Trophoblast cell (in vitro differentiated cells and primary cell): Measurements from ENCODE around the gene ECHDC3.

ENCODE experiments used
- DNase-seq, 2 donors: peaks; one replicate each; pipeline ENCODE4 v3.0.0-alpha.2; 2016
- H2AFZ ChIP-seq: 2 replicates; pipeline ENCODE4 v1.6.1; 2013; ENCODE audit warnings: low read length, moderate library complexity, mild to moderate bottlenecking; ENCODE audit not compliant: insufficient read depth, poor library complexity
- H2AK5ac ChIP-seq: 2 replicates; pipeline ENCODE4 v1.6.1; 2013; ENCODE audit warnings: mild to moderate bottlenecking, low read length
- H2BK120ac ChIP-seq: 2 replicates; pipeline ENCODE4 v1.6.1; 2013; ENCODE audit warnings: low read length, mild to moderate bottlenecking, moderate library complexity; ENCODE audit not compliant: insufficient read depth, poor library complexity
- H2BK12ac ChIP-seq: 2 replicates; pipeline ENCODE4 v1.6.1; 2013; ENCODE audit warnings: mild to moderate bottlenecking, low read length, moderate library complexity
- H2BK5ac ChIP-seq: 2 replicates; pipeline ENCODE4 v1.6.1; 2013; ENCODE audit warnings: low read length, low read depth, moderate library complexity, mild to moderate bottlenecking; ENCODE audit not compliant: poor library complexity
- H3K14ac ChIP-seq: 2 replicates; pipeline ENCODE4 v1.6.1; 2013; ENCODE audit warnings: mild to moderate bottlenecking, low read length
- H3K18ac ChIP-seq: 2 replicates; pipeline ENCODE4 v1.6.1; 2013; ENCODE audit warnings: mild to moderate bottlenecking, low read length
- H3K23ac ChIP-seq: 2 replicates; pipeline ENCODE4 v1.6.1; 2013; ENCODE audit warnings: low read length
- H3K27ac ChIP-seq: 2 replicates; pipeline ENCODE4 v1.5.1; 2013; ENCODE audit warnings: low read depth, mild to moderate bottlenecking, inconsistent platforms, low read length, moderate library complexity
- H3K27me3 ChIP-seq: 2 replicates; pipeline ENCODE4 v1.6.1; 2013; ENCODE audit warnings: inconsistent platforms, mild to moderate bottlenecking, low read length, moderate library complexity; ENCODE audit not compliant: insufficient read depth
- H3K36me3 ChIP-seq, 2 experiments: 1 replicate in 1 of 2; 2 replicates in 1 of 2; pipeline ENCODE4 v1.6.1; 2013; ENCODE audit warnings: low read length in 2 of 2, mild to moderate bottlenecking in 2 of 2, moderate library complexity in 1 of 2; ENCODE audit not compliant: insufficient read depth in 2 of 2, control insufficient read depth in 1 of 2
- H3K4ac ChIP-seq: 2 replicates; pipeline ENCODE4 v1.6.1; 2013; ENCODE audit warnings: low read depth, mild to moderate bottlenecking, low read length, moderate library complexity
- H3K4me1 ChIP-seq, 2 experiments: 1 replicate in 1 of 2; 2 replicates in 1 of 2; pipeline ENCODE4 v1.6.1; 2013; ENCODE audit warnings: low read length in 2 of 2, mild to moderate bottlenecking in 2 of 2, moderate library complexity in 1 of 2; ENCODE audit not compliant: insufficient read depth in 2 of 2, control insufficient read depth in 1 of 2
- H3K4me2 ChIP-seq: 2 replicates; pipeline ENCODE4 v1.6.1; 2013; ENCODE audit warnings: inconsistent platforms, mild to moderate bottlenecking, low read length, moderate library complexity
- H3K4me3 ChIP-seq: 2 replicates; pipeline ENCODE4 v1.5.1; 2013; ENCODE audit warnings: mild to moderate bottlenecking, low read depth, low read length, inconsistent platforms
- H3K79me1 ChIP-seq: one replicate; pipeline ENCODE4 v1.6.1; 2013; ENCODE audit warnings: low read length
- H3K79me2 ChIP-seq: 2 replicates; pipeline ENCODE4 v1.6.1; 2013; ENCODE audit warnings: low read length, mild to moderate bottlenecking; ENCODE audit not compliant: control insufficient read depth, insufficient read depth, poor library complexity
- H3K9ac ChIP-seq: 2 replicates; pipeline ENCODE4 v1.6.1; 2013; ENCODE audit warnings: mild to moderate bottlenecking, low read length
- H3K9me3 ChIP-seq: 2 replicates; pipeline ENCODE4 v1.6.1; 2013; ENCODE audit warnings: low read depth, mild to moderate bottlenecking, control low read depth, inconsistent platforms, low read length; ENCODE audit not compliant: insufficient read depth
- H4K12ac ChIP-seq: 2 replicates; pipeline ENCODE4 v1.6.1; 2013; ENCODE audit warnings: low read depth, mild to moderate bottlenecking, low read length, moderate library complexity
- H4K8ac ChIP-seq: 2 replicates; pipeline ENCODE4 v1.6.1; 2013; ENCODE audit warnings: low read depth, mild to moderate bottlenecking, low read length, moderate library complexity
- H4K91ac ChIP-seq: one replicate; pipeline ENCODE4 v1.6.1; 2013; ENCODE audit warnings: low read depth, mild to moderate bottlenecking, low read length, moderate library complexity
- WGBS: extraction: QIAGEN DNeasy Blood & Tissue Kit; methylation state at CpG from one replicate; pipeline ENCODE4 v1.1.7; 2013; ENCODE audit warnings: missing lambda C conversion rate; ENCODE audit not compliant: insufficient read length, insufficient coverage; ENCODE audit errors: extremely low coverage; 5-methylcytosine and 5-hydroxymethylcytosine counted together

Gene ECHDC3

DNA sequence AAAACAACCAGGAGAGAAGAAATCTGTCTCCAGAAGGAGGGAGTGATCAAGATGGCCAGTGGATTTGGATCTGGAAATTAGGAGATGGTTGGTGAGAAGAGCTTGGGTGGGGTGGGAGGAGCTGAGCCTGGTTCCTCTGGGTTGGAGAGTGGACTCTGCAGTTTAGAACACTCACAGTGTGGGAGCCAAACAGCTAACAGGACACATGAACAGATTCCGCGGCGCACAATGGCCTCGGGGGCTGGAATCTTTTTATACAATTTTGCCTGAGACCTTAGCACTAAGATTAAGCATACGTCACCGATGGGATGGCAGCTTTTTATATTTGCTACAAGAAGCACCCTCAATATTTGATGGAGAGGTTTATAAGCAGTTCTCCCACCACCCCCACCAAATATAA, 2.9 kb downstream of the ECHDC3 start:
- WGBS = no CpG with 5 or more reads among the region's 6 CpGs
- no peak for DNase-seq
- H3K9me3 ChIP-seq = peaks cover 3% of the 10 kb centered on the region

DNA sequence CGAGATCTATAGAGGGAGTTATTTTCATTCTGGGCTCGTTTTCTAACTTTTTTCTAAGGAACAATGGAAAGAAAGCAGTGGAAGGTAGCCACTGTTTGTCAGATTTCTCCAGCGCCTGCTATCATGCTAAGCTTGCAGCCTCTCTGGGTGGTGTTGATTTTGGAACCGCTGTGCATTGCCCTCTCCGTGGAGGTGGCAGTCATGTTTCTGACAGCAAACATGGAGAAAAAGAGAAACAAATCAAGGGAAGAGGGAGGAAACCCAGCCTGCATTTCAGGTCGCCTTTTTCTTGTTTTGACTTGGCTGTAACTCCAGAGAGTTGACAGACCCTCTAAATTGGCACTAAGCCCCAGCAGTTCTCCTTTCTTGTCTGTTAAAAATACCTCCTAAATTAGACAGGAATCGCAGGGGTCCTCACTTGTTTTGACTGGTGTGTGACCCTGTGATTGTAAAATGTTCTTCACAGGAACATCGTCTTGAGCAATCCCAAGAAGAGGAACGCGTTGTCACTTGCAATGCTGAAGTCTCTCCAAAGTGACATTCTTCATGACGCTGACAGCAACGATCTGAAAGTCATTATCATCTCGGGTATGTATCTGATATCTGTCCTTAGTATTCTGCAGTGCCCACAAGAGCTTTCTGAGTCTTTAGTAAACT, 4.8 kb downstream of the ECHDC3 start:
- Histone ChIP-seq H3K4me3 (no peak overlapping the region), H4K91ac (no peak overlapping the region), H2BK120ac (no peak overlapping the region), H3K79me2 (no peaks in the 10 kb centered on the region), H3K9me3 (peaks cover 3% of the 10 kb centered on the region), H4K8ac (no peak overlapping the region), H3K4ac (no peak overlapping the region), H3K27me3 (no peaks in the 10 kb centered on the region), H2BK5ac (no peak overlapping the region), H3K14ac (no peak overlapping the region), H2AFZ (no peak overlapping the region), H3K9ac (no peak overlapping the region), H3K79me1 (no peaks in the 10 kb centered on the region), H2BK12ac (no peak overlapping the region), H3K36me3 (no peaks in the 10 kb centered on the region), H3K4me2 (no peak overlapping the region), H2AK5ac (no peak overlapping the region), H3K27ac (no peak overlapping the region), H3K18ac (no peak overlapping the region), H4K12ac (no peak overlapping the region), H3K4me1 (peaks cover 0 to 5% of the 10 kb centered on the region in 2 experiments), H3K23ac (no peak overlapping the region)
- peak in 1 of 2 donors; percentile 73 for DNase-seq
- no CpG with 5 or more reads among the region's 13 CpGs for WGBS

More for the DNA sequence above, 2.9 kb downstream of the ECHDC3 start:
- Histone ChIP-seq H4K8ac (no peak overlapping the region), H4K91ac (no peak overlapping the region), H3K4me1 (peaks cover 0 to 7% of the 10 kb centered on the region in 2 experiments), H3K27ac (no peak overlapping the region), H3K4me3 (no peak overlapping the region), H2AK5ac (no peak overlapping the region), H3K23ac (no peak overlapping the region), H2BK5ac (no peak overlapping the region), H3K36me3 (no peaks in the 10 kb centered on the region), H2BK120ac (no peak overlapping the region), H3K9ac (no peak overlapping the region), H3K4me2 (no peak overlapping the region), H3K14ac (no peak overlapping the region), H3K79me2 (no peaks in the 10 kb centered on the region), H3K27me3 (no peaks in the 10 kb centered on the region), H4K12ac (no peak overlapping the region), H2AFZ (no peak overlapping the region), H3K18ac (no peak overlapping the region), H2BK12ac (no peak overlapping the region), H3K4ac (no peak overlapping the region), H3K79me1 (no peaks in the 10 kb centered on the region)

DNA sequence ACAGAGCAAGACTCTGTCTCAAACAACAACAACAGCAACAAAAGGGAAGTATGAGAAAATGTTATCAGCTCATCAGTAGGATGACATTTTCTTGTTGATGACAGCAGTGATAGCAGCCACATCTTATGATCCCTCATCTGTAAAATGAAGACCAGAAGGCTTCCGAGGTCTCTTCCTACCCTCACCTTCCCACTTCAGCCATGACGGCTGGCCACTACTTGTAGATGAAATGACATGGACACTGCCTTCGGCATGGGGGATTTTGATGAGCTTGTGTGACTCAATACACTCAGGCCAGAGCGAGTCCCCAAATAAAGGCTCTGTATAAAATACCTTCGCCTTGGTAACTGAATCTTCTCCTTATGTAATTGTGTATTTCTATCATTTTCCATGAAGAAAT, 6.7 kb downstream of the ECHDC3 start:
- DNase-seq = peak; percentile 54 to 84
- no peaks in the 10 kb centered on the region for H3K36me3 ChIP-seq
- H2AFZ ChIP-seq = no peak overlapping the region
- H3K27ac ChIP-seq = no peak overlapping the region
- no peaks in the 10 kb centered on the region for H3K79me1 ChIP-seq
- no peak overlapping the region for H2BK5ac ChIP-seq
- no peaks in the 10 kb centered on the region for H3K79me2 ChIP-seq
- no peaks in the 10 kb centered on the region for H3K4me1 ChIP-seq
- H3K18ac ChIP-seq = no peak overlapping the region
- H4K8ac ChIP-seq = no peak overlapping the region
- H3K4ac ChIP-seq = no peak overlapping the region
- H3K9ac ChIP-seq = no peak overlapping the region
- no peak overlapping the region for H3K4me3 ChIP-seq
- H3K27me3 ChIP-seq = no peaks in the 10 kb centered on the region
- no peak overlapping the region for H3K4me2 ChIP-seq
- no CpG with 5 or more reads among the region's 5 CpGs for WGBS
- no peak overlapping the region for H4K91ac ChIP-seq
- no peak overlapping the region for H3K23ac ChIP-seq
- H2AK5ac ChIP-seq = no peak overlapping the region
- no peak overlapping the region for H2BK12ac ChIP-seq
- no peak overlapping the region for H3K14ac ChIP-seq
- no peak overlapping the region for H4K12ac ChIP-seq
- H3K9me3 ChIP-seq = no peaks in the 10 kb centered on the region
- no peak overlapping the region for H2BK120ac ChIP-seq

DNA sequence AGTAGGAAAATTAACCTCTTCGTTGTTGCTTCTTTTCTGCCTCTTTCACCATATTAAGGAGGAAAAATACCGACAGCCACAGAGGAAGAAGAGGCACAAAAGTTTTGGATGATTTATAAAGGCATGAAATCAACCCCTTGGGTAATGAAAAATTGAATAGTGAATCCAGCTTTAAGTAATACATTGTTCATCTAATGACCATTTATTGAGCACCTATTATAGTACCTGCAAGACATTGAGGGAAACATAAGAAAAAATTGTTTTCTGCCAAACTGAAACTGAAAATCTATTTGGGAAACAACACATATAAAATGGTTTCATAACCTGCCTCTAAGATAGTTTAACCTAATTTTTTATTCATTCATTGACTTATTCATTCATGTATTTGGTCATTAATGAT, 8.2 kb downstream of the ECHDC3 start:
- Histone ChIP-seq H3K9me3 (no peaks in the 10 kb centered on the region), H2BK5ac (no peak overlapping the region), H4K8ac (no peak overlapping the region), H3K9ac (no peak overlapping the region), H3K4ac (no peak overlapping the region), H3K14ac (no peak overlapping the region), H3K27ac (no peak overlapping the region), H4K12ac (no peak overlapping the region), H3K79me2 (no peaks in the 10 kb centered on the region), H3K4me3 (no peak overlapping the region), H3K4me2 (no peak overlapping the region), H3K36me3 (no peaks in the 10 kb centered on the region), H3K18ac (no peak overlapping the region), H3K27me3 (no peaks in the 10 kb centered on the region), H3K23ac (no peak overlapping the region), H2AFZ (no peak overlapping the region), H3K79me1 (no peaks in the 10 kb centered on the region), H2BK12ac (no peak overlapping the region), H2AK5ac (no peak overlapping the region), H2BK120ac (no peak overlapping the region), H3K4me1 (no peaks in the 10 kb centered on the region), H4K91ac (no peak overlapping the region)
- no CpG with 5 or more reads among the region's 2 CpGs for WGBS
- no peak for DNase-seq
